Activated CD8-positive, alpha-beta memory T cell treated with anti-CD3 and anti-CD28 coated beads, Interleukin-2, amount 50 U/mL, for 48 hours (primary cell): ENCODE data around the gene CDIPT.
"Not testable (repeated sequence)": the region's sequence is repeated elsewhere in the genome, so short reads cannot be mapped to it uniquely, and the experiment has no call there.

Experiments used
- DNase-seq: peaks from one replicate; pipeline ENCODE4 v3.0.0-alpha.2; 2020

The CDIPT gene, protein sequence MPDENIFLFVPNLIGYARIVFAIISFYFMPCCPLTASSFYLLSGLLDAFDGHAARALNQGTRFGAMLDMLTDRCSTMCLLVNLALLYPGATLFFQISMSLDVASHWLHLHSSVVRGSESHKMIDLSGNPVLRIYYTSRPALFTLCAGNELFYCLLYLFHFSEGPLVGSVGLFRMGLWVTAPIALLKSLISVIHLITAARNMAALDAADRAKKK

DNA sequence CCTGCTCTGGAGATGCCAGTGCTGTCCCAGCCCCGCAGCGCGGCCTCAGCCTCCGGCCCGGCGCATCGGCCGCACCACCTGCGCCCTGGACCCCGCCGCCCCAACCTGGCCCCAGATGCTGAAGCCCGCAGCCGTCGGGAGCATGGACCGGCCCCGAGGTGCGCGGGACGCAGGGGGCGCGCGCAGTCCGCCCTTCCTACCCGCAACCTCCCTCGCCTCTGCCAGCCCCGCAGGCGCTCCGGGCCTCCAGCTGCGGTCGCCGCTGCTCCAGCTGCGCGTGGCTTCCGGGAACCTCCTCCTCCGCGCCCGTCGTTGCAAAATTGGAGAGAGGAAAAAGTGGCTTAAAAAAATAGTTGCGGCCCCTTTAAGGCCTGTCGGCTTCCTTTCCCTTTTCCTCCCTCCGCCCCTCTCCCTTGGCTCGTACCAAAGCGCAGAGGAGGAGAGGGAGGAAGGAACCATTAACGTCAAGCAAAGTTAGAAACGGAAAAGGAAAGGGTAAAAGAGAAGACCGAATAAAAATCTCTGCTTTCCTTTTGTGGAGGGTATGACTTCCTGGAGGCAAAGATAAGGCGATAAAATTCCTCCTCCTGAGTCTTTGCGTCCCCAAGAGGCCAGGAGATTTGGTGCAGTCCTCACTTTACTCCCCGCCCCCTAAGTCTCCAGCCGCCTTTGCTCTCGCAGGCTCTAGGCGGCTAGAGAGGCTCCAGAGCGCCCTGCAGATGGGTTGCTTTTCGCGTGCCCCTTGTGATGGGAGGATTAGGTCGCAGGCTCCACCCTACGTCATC, at the start of gene CDIPT:
TSS of gene CDIPT (minus strand) at position 343 of the 785 bp plus-strand sequence. CDS start 369 bp downstream, outside the sequence.
- DNase-seq = peak; percentile 91

DNA sequence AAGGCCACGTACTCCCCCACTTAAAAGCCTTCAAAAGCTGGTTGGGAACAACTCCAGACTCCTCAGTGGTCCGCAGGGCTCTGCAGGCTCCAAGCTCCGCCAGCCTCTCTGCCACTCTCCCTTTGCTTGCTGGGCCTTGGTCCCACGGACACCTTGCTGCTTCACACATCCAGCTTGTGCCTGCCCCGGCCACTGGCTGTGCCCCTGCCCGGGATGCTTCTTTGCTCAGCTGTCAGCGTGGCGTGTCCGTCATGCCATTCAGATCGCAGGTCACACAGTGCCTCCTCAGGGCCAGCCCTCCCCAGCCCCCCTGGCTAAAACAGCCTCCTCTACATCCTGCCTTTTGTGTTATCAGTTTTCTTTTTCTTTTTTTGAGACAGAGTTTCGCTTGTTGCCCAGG, 49.1 kb upstream of the CDIPT start:
- no peak for DNase-seq

DNA sequence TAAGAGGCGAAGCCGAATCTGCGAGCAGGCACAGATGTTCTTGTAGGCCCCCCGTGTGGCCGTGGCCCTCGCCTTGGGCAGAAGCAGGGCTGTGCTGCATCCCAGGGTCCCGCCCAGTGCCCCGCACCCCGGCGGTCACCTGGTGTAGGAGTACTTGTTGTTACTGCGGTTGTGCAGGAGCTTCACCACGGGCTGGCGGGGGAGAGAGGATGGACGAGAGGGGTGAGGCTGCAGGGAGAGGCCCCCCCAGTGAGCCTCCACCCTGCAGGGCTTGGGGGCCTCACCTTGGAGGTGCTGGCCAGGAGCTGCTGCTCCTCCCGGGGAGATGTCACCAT, 48.6 kb upstream of the CDIPT start:
- no peak for DNase-seq

DNA sequence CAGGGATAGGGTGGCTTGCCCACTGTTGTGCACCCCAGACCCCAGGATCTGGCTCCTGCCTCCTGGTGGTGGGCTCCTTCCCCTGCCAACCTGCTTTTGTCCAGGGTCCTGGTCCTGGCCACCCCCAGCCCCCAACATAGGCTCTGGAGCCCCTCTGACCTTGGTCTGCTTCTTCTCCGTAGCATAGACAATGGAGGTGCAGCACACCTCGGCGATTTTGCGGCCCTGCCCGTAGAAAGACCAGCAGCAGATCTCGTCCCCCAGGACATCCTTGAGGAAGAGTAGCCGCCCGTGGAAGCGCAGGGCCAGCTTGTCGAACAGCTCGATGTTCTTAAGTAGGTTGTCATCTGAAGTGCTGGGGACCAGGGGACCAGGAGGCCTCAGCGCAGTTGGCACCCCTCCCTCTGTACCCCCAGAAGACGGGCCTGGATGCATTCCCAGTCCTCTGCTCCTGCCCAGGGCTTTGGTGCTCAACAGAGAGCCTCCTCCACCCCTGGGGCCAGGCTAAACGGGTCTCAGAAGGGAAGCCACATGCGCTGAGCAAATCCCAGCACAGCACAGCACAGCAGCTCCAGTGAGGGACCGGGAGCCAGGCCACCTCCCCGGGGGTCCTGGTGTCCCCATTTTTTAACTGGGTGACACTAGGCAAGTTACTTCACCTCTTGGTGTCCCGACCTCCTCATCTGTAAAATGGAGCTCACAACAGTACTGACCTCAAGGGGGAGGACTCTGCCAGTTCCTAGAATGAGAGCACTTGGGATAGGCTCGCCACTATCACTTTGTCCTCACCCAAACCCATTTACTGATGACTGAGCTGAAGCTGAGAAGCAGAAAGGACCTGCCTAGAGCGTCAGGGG, 48.0 kb upstream of the CDIPT start:
- DNase-seq = no peak

DNA sequence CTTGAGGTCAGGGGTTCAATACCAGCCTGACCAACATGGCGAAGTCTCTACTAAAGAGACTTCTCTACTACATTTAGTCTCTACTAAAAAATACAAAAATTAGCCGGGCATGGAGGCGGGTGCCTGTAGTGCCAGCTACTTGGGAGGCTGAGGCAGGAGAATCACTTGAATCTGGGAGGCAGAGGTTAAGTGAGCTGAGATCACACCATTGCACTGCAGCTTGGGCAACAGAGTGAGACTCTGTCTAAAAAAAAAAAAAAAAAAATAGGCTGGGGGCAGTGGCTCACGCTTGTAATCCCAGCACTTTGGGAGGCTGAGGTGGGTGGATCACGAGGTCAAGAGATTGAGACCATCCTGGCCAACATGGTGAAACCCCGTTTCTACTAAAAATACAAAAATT, 46.8 kb upstream of the CDIPT start:
- DNase-seq = not testable (repeated sequence)

DNA sequence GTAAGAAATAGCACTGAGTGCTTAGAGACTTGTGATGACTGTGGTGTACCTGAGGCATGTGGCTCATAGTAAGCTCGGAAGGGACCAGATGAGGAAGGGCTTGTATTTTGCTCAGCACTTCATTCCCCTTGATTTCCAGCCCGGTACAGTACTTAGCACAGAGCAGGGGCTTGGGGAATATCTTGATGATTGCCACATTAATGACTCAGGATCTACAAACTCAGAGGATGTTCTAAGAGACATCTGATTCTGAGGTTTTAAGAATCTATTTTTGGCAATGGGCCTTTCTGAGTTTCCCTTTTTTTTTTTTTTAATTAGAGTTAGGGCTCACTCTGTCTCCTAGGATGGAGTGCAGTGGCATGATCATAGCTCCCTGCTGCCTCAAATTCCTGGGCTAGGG, 46.4 kb upstream of the CDIPT start:
- DNase-seq = no peak

DNA sequence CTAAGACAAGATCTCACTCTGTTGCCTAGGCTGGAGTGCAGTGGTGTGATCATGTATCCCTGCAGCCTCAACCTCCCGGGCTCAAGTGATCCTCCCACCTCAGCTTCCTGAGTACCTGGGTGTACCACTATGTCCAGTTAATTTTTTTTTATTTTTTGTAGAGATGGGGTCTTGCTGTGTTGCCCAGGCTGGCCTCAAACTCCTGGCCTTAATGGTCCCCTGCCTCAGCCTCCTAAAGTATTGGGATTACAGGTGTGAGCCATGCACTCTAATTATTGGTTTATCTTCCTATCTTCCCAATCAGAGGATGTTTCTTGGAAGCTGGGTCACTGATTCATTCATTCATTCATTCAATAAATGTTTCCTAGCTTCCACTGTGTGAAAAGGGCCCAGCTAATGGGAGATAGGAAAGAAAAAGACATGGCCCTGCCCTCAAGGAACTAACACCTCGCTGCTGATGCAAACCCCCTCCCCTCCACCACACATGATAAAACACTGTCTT, 45.7 kb upstream of the CDIPT start:
- no peak for DNase-seq

DNA sequence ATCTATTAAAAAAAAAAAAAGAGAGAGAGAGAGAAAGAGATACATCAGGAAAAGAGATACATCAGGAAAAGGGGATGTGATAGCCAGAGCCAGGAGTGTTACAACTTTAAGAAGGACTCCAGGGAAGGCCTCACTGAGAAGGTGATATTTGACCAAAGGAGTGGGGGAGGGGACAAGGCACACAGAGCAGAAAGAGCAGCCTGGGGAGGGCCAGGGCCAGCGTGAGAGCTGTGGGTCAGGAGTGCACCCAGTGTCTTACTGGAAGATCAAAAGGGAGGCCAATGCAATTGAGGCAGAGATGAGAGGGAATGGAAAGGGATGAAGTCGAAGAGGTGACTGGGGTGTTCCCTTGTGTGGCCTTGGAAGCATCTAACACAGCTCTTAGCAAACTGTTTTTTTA, 44.9 kb upstream of the CDIPT start:
- no peak for DNase-seq

DNA sequence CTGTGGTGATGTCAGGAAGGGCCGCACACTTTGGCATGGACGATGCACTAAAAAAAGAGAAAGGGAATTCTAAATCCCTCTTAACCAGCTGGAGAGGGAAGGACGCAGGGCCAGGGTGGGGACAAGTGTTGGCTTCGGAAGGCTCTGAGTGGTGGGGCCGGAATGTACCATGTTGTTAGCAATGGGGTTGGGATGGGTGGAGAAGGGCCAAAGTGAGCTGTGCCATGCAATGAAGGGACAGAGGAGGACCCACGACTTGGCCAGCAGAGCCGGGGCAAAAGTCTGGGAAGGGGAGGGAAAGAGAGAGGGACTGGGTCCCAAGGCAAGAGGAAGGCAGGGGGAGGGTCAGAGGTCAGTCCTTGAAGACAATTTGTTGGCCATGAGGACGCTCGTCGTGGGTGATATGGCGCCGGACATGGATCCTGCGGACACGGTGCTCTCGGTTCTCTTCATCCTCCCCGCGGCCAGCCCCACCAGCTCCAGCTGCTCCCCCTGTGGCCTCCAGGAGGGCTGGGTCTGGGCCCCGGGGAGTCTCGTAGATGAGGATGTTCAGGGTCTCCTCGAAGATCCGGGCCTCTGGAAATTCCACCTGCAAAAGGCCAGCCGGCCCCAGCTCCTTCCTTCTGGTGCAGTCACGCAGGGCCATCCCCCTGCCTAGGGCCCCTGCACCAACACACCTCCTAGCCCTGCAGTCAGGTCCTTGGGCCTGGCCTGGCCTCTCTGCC, 43.7 kb upstream of the CDIPT start:
- no peak for DNase-seq

DNA sequence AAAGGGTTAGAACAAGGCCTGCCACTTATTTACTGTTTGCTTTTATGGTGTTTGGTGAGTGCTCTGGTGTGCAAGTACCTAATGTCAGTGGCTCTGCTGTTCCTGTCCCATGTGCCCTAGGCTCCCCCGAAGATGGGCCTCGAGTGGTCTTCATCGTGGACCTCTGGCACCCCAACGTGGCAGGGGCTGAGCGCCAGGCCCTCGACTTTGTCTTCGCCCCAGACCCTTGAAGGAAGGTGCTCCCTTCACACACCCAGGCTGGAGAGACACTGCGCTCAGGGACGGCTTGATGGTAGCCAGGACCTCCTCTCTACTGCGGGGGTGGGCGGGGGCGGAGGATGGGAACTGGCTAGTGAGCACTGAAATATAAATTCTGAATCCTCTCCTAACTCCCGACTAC, 42.6 kb upstream of the CDIPT start:
- no peak for DNase-seq

DNA sequence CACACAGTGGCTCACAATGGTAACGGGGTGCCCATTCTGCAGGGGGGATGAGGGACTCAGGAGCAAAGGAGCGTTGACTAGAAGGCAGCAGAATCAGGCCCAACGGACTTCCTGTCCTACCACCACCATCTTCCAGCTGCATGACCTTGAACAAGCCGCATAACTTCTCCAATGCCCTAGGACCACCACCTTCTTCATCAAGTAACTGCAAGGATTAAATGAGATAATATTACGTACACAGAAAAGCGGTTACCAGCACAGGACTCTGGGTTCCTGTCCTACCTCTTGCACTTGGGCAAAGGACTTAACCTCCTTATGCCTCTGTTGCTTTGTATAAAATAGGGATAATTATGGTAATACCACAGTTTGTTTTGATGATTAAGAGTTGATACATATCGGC, 41.9 kb upstream of the CDIPT start:
- no peak for DNase-seq

DNA sequence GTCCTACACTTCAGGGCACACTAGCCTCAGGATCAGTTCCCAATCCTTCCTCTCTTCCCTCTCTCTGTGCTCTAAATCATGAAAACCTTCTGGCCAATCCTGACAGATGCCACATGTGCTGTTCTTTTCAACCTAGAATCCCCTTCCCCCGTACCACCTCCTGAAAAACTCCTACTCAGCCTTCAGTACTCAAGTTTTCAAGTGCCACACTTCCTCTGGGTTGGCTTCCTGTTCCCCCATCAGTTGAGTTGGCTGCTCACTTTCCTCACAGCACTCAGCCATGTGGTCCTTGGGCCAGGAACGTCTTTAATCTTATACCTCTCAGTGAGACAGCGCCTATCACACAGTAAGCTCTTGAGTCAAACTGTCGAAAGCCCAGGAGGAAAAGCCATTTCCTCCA, 40.6 kb upstream of the CDIPT start:
- no peak for DNase-seq

DNA sequence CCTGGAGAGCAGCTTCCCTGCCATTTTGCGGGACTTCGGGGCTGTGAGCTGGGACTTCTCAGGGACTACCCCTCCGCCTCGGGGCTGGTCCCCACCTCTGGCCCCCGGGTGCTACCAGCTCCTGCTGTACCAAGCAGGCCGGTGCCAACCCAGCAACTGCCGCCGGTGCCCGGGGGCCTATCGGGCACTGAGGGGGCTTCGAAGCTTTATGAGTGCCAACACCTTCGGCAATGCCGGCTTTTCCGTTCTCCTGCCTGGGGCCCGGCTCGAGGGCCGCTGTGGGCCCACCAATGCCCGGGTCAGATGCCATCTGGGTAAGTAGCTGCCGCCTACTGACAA, 38.5 kb upstream of the CDIPT start:
- no peak for DNase-seq

DNA sequence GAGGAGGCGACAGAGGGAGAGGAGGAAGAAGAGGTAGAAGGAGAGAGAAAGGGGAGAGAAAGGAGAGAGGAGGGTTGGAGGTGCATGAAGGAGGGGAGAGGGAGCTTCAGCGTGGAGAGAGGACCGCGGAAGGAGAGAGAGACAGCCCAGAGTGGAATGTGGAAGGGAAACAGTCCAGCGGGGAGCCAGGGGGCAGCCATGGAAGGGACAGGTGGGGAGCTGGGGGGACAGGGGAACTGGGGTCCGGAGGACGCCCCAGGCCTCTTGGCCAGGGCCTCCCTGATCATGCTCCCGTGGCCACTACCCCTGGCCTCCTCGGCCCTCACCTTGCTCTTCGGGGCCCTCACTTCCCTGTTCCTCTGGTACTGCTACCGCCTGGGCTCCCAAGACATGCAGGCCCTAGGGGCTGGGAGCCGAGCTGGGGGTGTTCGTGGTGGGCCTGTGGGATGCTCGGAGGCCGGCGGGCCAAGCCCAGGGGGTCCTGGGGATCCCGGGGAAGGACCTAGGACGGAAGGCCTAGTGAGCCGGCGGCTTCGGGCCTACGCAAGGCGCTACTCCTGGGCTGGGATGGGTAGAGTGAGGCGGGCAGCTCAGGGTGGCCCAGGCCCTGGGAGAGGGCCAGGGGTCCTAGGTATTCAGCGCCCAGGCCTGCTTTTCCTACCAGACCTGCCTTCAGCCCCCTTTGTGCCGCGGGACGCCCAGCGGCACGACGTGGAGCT, 38.0 kb upstream of the CDIPT start:
- DNase-seq = no peak

DNA sequence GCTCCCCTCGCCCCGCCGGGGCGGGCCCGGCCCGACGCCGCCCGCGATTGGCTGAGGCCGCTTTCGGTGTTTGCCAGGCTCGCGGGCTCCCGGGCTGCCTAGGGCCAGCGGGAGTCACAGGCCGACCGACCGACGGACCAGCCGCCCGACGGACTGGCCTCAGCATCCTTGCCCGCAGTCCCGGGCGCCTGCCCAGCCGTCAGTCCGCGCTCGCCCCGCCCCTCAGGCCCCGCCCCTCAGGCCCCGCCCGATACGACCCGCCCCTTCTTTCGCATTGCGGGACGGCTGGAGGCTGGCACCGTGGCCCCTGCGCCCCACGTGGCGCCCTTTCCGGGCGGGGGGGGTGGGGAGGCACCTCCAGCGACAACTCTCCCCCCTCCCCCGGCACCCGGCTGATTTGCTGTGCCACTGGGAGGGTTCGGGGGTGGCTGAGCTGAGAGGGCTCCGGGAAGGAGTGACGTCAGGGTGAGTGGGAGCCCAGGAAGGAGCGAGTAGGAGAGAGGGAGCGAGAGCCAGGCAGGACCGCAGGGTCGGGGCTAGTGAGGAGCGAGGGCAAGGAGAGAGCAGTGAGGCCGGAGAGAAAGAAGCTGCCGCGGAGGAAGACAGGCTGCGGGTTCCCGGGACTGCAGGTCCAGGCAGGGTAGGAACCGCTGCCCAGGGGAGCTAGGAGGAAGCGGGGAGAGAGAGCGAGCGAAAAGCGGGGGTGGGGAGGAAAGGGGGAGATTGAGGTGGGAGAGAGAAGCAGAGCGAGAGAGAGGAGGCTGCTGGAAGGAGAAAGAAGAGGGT, 37.3 kb upstream of the CDIPT start, which contains the start of gene ASPHD1:
TSS of gene ASPHD1 (plus strand) at position 387 of the 786 bp plus-strand sequence. CDS start 484 bp downstream, outside the sequence.
- DNase-seq = no peak

DNA sequence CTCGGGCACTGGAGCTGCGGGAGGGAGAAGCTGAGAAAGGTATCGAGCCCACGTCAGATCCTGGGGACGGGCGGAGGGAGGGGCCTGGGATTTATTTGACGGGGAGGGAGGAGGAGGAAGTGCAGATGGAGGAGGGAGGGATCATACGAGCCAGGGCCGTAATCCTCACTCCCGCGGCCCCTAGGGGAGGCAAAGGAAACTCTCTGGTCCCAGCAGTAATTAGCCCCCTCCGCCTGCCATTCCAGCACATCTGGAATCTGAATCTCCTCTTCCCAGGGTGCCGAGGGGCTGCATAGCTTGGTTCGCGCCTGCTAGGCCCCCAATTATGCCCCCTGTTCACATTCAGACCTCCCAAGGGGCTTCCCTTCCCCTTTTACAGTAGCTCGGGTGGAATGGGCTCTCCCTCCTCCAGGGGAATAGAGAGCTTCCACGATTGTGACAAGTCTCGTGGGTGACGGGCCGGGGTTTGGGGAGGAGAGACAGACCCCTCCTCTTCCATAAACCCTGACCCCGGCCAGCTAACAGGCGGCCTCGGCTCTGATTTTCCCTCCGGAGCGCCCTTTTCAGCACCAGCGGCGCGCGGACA, 36.6 kb upstream of the CDIPT start, which contains the start of gene SEZ6L2:
TSS of gene SEZ6L2 (minus strand) at position 35 of the 586 bp plus-strand sequence. CDS start 531 bp downstream, outside the sequence.
- peak; percentile 96 for DNase-seq

DNA sequence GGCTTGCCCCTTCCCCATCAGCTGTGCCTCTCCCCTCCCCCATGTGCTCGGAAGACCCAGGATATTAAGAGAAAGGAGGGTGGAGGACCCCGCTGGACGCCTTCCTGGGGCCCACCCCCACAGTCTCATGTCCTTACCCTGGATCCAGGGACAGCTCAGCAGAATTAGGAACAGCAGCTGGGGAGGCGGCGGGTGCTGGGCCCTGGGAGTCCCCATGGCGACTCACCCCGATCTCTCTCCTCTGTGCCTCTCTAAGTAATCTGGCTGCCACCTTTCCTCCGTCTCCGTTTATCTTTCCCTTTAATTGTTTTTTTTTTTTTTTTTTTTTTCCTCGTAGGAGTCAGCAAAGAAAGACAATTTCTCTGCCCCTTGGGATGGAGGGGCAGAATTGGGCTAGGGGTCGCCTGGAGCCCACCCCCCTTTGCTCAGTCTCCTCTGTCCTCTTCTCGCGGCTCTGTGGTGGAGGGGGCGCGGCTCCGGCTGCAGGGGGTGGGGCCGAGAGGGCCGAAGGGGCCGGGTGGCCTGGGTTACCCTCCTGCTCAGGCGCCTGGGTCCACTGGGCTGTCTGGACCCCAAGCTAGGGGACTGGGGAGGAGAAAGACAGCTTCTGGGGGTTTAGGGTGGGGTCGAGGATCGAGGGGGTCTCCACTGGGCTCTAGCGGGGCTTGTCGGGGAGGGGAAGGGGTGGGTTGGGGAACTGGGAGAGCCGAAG, 35.9 kb upstream of the CDIPT start:
- DNase-seq = no peak

DNA sequence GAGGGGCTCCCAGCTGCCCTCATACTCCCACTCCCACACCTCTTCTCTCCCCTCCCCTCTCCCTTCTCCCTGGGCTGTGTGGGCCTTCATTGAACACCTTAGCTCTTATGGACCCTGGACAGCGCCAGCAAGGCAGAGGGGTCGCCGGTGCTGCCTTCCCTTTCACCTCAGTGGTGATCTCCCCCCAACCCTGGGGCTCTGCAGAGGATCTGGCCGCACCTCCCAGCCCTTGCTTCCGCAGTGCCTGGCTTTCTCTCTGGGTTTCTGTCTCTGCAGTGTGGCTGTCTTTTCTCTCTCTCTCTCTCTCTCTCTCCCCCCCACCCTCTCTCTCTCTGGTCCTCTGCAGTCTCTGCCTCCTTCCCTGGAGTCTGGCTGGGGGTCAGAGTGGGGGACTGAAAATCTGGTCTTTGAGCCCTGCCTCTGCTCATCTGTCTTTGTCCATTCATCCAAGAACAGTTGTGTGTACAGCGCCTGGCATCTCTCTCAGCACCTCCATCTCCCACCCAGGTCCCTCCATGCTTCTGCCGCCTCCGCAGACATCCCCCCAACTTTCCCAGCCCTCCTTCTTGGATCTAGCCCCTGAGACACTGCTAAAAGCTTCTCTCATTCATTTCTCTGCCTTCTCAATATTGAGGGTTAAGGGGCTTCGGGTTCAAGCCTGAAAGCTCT, 35.2 kb upstream of the CDIPT start:
- DNase-seq = no peak

DNA sequence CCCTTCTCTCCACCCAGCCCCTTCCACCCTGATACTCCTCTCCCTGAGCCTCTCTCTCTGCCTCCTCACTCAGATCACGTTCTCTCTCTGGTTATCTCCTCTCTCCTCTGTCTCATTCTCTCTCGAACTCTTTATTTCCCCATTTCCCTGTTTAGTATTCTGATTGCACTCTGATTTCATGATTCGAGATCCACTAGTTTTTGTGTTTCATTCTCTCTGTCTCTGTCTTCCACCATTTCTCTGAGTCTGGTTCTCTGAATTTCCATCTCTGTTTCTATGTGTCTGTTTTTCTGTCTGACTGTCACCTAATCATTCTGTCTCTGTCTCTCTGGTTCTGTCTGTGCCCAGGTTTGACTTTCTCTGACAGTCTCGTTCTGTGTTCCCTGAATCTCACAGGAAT, 34.3 kb upstream of the CDIPT start:
- no peak for DNase-seq

DNA sequence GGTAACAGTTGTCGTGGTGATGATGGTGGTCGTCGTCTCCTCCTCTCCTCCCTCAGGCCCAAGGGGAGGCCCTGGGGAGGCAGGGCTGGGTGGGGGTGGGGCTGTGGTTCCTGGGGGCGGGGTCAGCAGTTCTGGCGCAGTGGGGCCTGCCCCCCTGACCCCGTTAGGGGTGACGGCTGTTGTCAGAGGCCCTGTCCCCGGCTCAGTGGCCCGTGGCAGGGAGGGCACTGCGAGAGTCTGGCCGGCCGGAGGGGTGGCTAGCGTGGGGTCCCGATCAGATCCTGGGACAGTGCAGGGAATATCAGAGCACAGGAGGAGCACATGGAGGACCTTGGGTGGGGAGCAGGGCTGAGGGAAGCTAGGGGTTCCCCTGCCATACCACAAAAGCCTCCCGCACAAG, 33.8 kb upstream of the CDIPT start:
- no peak for DNase-seq
